Measurements from ENCODE around the gene FXYD5. TPM values are rescaled to one million over a fixed set of nuclear protein-coding genes. Genes with fewer than 3 reads are reported as not detected.
A peak's percentile ranks its signal among the peaks of the same experiment; 100 is the strongest.

Gene FXYD5
- total RNA-seq, 2 donors from 2014 or later: 24.0 to 29.6 TPM

GRCh38 chr19:35207391-35207871 lies 52.9 kb downstream of the FXYD5 start:
- 91 to 95% methylated on average over 4 to 6 of the region's 8 CpGs for WGBS, 2 experiments (ENCODE audit: insufficient coverage in 1 of 2, insufficient read length in 1 of 2)

GRCh38 chr19:35208121-35208520 lies 53.6 kb downstream of the FXYD5 start:
- Histone ChIP-seq H3K27me3 (ENCODE audit: control insufficient read depth, insufficient read depth, low read length, poor library complexity, severe bottlenecking) (no peaks in the 10 kb centered on the region), H3K9me3 (ENCODE audit: control insufficient read depth, low read length) (no peaks in the 10 kb centered on the region), H3K4me1 (ENCODE audit: control insufficient read depth, insufficient read depth, low read length) (no peaks in the 10 kb centered on the region), H3K9ac (ENCODE audit: extremely low read depth, low read length, poor library complexity, severe bottlenecking) (no peak overlapping the region), H3K36me3 (ENCODE audit: control insufficient read depth, insufficient read depth, low read length) (no peaks in the 10 kb centered on the region), H3K27ac (ENCODE audit: low read depth, low read length) (no peak overlapping the region), H3K4me3 (ENCODE audit: low read length) (no peak overlapping the region)
- Mint-ChIP-seq H3K36me3 (ENCODE audit: low read depth) (no peaks in the 10 kb centered on the region), H3K27me3 (ENCODE audit: insufficient read depth) (no peaks in the 10 kb centered on the region), H3K4me1 (peaks cover 11% of the 10 kb centered on the region), H3K4me3 (no peak overlapping the region), H3K9me3 (no peaks in the 10 kb centered on the region), H3K27ac (no peak overlapping the region)
- 86 to 88% methylated on average over 6 to 8 of the region's 8 CpGs for WGBS, 2 experiments (ENCODE audit: insufficient coverage in 1 of 2, insufficient read length in 1 of 2)
- no peak for DNase-seq
- TF ChIP-seq, protein P1, sequence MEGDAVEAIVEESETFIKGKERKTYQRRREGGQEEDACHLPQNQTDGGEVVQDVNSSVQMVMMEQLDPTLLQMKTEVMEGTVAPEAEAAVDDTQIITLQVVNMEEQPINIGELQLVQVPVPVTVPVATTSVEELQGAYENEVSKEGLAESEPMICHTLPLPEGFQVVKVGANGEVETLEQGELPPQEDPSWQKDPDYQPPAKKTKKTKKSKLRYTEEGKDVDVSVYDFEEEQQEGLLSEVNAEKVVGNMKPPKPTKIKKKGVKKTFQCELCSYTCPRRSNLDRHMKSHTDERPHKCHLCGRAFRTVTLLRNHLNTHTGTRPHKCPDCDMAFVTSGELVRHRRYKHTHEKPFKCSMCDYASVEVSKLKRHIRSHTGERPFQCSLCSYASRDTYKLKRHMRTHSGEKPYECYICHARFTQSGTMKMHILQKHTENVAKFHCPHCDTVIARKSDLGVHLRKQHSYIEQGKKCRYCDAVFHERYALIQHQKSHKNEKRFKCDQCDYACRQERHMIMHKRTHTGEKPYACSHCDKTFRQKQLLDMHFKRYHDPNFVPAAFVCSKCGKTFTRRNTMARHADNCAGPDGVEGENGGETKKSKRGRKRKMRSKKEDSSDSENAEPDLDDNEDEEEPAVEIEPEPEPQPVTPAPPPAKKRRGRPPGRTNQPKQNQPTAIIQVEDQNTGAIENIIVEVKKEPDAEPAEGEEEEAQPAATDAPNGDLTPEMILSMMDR (conservative IDR thresholded peaks at IDR 0.05): no peak

More at GRCh38 chr19:35207391-35207871, 52.9 kb downstream of the FXYD5 start:
- TF ChIP-seq, protein P1 (conservative IDR thresholded peaks at IDR 0.05): no peak
- no peaks in the 10 kb centered on the region for H3K9me3 ChIP-seq (ENCODE audit: control insufficient read depth, low read length)
- H3K4me3 ChIP-seq (ENCODE audit: low read length): no peak overlapping the region
- H3K9ac ChIP-seq (ENCODE audit: extremely low read depth, low read length, poor library complexity, severe bottlenecking): no peak overlapping the region
- H3K27me3 ChIP-seq (ENCODE audit: control insufficient read depth, insufficient read depth, low read length, poor library complexity, severe bottlenecking): no peaks in the 10 kb centered on the region
- H3K36me3 Mint-ChIP-seq (ENCODE audit: low read depth): no peaks in the 10 kb centered on the region
- no peak overlapping the region for H3K27ac ChIP-seq (ENCODE audit: low read depth, low read length)
- H3K36me3 ChIP-seq (ENCODE audit: control insufficient read depth, insufficient read depth, low read length): no peaks in the 10 kb centered on the region
- H3K4me1 ChIP-seq (ENCODE audit: control insufficient read depth, insufficient read depth, low read length): no peaks in the 10 kb centered on the region
- H3K4me1 Mint-ChIP-seq: peaks cover 13% of the 10 kb centered on the region
- no peak overlapping the region for H3K4me3 Mint-ChIP-seq
- no peak overlapping the region for H3K27ac Mint-ChIP-seq
- no peak for DNase-seq
- H3K27me3 Mint-ChIP-seq (ENCODE audit: insufficient read depth): no peaks in the 10 kb centered on the region
- H3K9me3 Mint-ChIP-seq: no peaks in the 10 kb centered on the region

- Histone ChIP-seq H3K27me3 (ENCODE audit: control insufficient read depth, insufficient read depth, low read length, poor library complexity, severe bottlenecking) (no peaks in the 10 kb centered on the region), H3K4me3 (ENCODE audit: low read length) (no peak overlapping the region), H3K9me3 (ENCODE audit: control insufficient read depth, low read length) (no peaks in the 10 kb centered on the region), H3K36me3 (ENCODE audit: control insufficient read depth, insufficient read depth, low read length) (no peaks in the 10 kb centered on the region), H3K27ac (ENCODE audit: low read depth, low read length) (no peak overlapping the region), H3K4me1 (ENCODE audit: control insufficient read depth, insufficient read depth, low read length) (no peaks in the 10 kb centered on the region), H3K9ac (ENCODE audit: extremely low read depth, low read length, poor library complexity, severe bottlenecking) (no peak overlapping the region)
- Mint-ChIP-seq H3K9me3 (no peaks in the 10 kb centered on the region), H3K4me1 (peaks cover 10% of the 10 kb centered on the region), H3K4me3 (no peak overlapping the region), H3K27me3 (ENCODE audit: insufficient read depth) (no peaks in the 10 kb centered on the region), H3K36me3 (ENCODE audit: low read depth) (no peaks in the 10 kb centered on the region), H3K27ac (no peak overlapping the region)
- 90 to 91% methylated on average over 4 of the region's 4 CpGs for WGBS, 2 experiments (ENCODE audit: insufficient coverage in 1 of 2, insufficient read length in 1 of 2)
- TF ChIP-seq, protein P1 (conservative IDR thresholded peaks at IDR 0.05): no peak
- DNase-seq: peak; percentile 10
Measured at GRCh38 chr19:35209646-35210045, 55.1 kb downstream of the FXYD5 start.
